A172 (cell line): ENCODE results near the gene KANSL1L. TPM values are rescaled to one million over a fixed set of nuclear protein-coding genes. Genes with fewer than 3 reads are reported as not detected.
"Not testable (repeated sequence)": the region's sequence is repeated elsewhere in the genome, so short reads cannot be mapped to it uniquely, and the experiment has no call there.

Source experiments
- DNase-seq: peaks from one replicate; pipeline ENCODE4 v3.0.0-alpha.2; 2015; ENCODE audit warnings: low spot score
- total RNA-seq: library from RNA; depleted of rRNA; stranded (reverse); fragments of >200 nt; shearing (Covaris generic); gene quantifications from 2 replicates; pipeline ENCODE4 v1.2.3, GENCODE V29; 2014; rRNA removed

The KANSL1L gene
- total RNA-seq: 12.9 and 18.6 TPM in 2 replicates

- DNase-seq: peak; percentile 90
These were observed at the start of gene KANSL1L for GRCh38 chr2:210171309-210172218. Gene KANSL1L, minus strand, starts transcription at chr2:210171409. Its CDS starts 16,827 bp downstream, at chr2:210154582.

DNA sequence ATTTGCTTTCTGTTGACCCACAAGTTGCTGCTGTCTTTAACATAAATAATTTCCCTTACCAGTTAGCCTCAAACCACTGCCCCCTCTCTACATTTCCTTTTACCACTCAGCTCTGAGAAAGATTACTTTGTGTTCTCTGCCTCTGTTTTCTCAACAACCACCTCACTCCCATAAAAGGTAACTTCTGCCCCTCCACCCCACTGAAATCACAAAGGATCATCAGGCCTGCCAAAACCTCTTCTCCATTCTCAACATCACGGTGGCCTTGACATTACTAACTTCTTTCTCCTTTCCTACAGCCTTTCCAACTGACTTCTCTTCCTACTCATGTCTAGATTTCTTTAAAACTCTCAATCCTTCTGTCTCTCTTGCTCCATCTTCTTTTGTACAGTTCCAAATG, 43.9 kb upstream of the KANSL1L start:
- no peak for DNase-seq

DNA sequence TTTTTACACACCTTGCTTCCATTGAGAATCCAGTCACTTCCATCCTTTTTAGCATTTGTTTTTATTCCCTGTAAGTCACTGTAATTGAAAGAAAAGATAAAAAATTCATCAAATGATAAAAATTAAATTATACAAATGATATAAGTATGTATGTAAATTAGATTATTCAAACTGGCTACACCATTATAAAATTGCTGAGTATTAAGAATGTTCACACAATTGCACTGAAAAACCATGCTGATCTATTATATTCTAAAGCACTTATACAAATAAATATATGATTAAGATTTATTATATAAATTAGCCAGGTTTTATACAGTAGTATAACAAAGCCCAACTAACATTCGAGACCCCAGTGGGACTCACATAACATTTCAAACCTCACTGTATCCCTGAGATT, 39.0 kb upstream of the KANSL1L start:
- no peak for DNase-seq

DNA sequence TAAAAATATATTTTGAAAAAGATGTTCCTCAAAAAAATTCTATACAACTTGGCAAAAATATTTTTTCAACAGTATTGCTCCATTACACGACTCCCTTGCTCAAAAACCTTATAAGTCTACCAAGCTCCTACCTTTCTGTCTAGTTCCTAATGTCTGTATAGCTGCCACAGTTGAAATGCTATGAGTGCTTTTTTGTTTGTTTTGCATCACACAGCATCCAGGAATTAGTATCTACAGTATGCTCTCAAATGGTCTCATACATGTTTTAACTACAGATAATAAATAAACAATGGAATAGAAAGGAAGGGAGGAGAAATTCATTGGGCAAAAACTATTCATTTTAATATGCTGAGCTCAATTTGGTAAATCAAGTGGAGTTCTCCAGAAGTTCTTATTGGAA, 36.7 kb upstream of the KANSL1L start:
- no peak for DNase-seq

- no peak for DNase-seq
These were observed 32.3 kb upstream of the KANSL1L start for GRCh38 chr2:210203558-210203957.

- DNase-seq: no peak
These were observed 31.9 kb upstream of the KANSL1L start for GRCh38 chr2:210203147-210203546.

- no peak for DNase-seq
These were observed 28.6 kb upstream of the KANSL1L start for GRCh38 chr2:210199854-210200253.

GRCh38 chr2:210199186-210199765, 28.1 kb upstream of the KANSL1L start:
- DNase-seq: peak; percentile 34

GRCh38 chr2:210198326-210198725, 27.1 kb upstream of the KANSL1L start:
- peak; percentile 51 for DNase-seq

GRCh38 chr2:210197720-210198119, 26.5 kb upstream of the KANSL1L start:
- no peak for DNase-seq

- peak; percentile 48 for DNase-seq
These were observed 24.1 kb upstream of the KANSL1L start for GRCh38 chr2:210195101-210195852.

- no peak for DNase-seq
These were observed 19.1 kb upstream of the KANSL1L start for GRCh38 chr2:210190345-210190744.

DNA sequence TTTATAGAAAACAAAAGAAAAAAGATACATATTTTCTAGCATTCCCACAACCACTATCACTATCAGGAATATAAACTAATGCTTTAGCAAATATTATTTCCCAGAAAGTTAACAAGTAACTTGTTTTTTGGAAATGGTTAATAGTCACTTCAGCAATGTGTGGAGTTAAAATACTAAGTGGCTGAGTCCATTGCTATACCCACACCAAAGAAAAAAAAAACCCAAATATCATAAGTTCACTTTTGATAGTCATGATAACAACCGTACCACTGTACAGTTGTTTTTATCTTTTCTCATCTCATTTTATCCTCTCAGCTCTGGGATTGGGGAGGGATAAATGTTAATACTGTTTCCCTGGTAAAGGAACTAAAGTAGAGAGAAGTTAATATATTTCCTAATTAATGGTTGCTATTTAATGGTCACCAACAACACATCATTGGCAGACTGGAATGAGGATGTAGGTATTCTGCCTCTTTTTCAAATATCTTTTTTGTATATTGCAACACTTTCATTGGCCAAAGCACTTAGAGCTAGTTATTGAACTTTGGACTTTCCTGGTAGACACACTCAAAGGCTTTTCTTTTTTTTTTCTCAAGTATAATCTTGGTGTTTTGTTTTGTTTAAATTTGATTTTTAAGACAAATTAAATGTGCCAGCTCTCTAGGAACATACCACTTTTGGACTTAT, 18.4 kb upstream of the KANSL1L start:
- no peak for DNase-seq

- DNase-seq: no peak
These were observed 17.5 kb upstream of the KANSL1L start for GRCh38 chr2:210188755-210189154.

DNA sequence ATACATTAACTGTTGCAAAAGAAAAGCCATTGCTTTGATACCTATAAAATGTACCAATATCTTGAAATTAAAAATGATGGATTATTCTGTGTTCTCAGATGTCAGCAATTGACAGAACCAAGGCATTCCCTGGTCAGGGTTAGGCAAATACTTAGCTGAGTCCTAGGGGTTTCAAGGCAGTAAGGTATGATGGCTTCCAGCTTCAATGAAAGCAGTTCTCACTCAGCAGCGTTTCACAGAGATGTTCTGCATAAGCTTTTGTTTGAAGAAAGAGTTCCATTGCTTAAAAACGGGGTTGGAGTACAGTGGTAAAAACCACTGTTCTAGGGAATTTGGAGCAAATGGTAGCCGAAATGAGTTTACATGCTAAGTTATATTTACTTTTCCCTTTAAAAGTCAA, 17.0 kb upstream of the KANSL1L start:
- DNase-seq: no peak

DNA sequence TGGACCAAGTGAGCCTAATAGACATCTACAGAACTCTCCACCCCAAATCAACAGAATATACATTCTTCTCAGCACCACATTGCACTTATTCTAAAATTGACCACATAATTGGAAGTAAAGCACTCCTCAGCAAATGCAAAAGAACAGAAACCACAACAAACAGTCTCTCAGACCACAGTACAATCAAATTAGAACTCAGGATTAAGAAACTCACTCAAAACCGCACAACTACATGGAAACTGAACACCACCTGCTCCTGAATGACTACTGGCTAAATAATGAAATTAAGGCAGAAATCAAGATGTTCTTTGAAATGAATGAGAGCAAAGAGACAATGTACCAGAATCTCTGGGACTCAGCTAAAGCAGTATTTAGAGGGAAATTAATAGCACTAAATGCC, 12.7 kb upstream of the KANSL1L start:
- DNase-seq: not testable (repeated sequence)

GRCh38 chr2:210181606-210182088, 10.4 kb upstream of the KANSL1L start:
- DNase-seq: not testable (repeated sequence)

- not testable (repeated sequence) for DNase-seq
These were observed 9.9 kb upstream of the KANSL1L start for GRCh38 chr2:210181033-210181605.

- no peak for DNase-seq
These were observed 9.3 kb upstream of the KANSL1L start for GRCh38 chr2:210180477-210180876.

- DNase-seq: no peak
These were observed 8.3 kb upstream of the KANSL1L start for GRCh38 chr2:210179351-210179990.

DNA sequence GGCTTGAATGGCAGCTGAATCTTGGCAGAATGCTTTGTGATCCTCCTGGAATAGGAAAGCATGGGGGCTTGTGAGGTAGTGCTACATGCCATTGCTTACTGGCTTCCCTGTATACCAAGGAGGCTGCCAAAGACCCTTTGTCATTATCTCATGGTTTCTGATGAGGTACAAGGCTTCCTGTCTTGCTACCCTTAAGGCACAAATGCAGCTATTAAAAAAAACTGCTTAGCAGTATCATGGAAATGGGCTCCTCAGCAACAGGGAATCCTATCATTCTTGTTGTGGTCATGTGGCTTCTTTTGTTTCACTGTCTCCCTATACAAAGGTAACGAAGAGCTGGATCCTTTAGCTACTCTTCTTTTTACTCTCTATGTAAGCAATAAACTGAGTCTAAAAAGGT, 6.6 kb upstream of the KANSL1L start:
- DNase-seq: no peak
